Fibroblast of villous mesenchyme (primary cell): ENCODE data around the gene SHROOM1. TPM values are rescaled to one million over a fixed set of nuclear protein-coding genes. Genes with fewer than 3 reads are reported as not detected.

Source experiments
- DNase-seq: peaks from one replicate; pipeline ENCODE4 v3.0.0-alpha.2; 2010; ENCODE audit warnings: low read depth
- H3K4me3 ChIP-seq: 2 replicates; pipeline ENCODE4 v1.5.1; 2011; ENCODE audit warnings: low read depth, mild to moderate bottlenecking, low read length
- total RNA-seq: library from RNA; depleted of rRNA; stranded (reverse); fragments of >200 nt; gene quantifications from 2 replicates; pipeline ENCODE4 v1.2.3, GENCODE V29; 2012
- TF ChIP-seq, protein P1 (sequence below): IDR thresholded peaks from 2 replicates; pipeline ENCODE4 v1.5.1; 2012; ENCODE audit warnings: low read depth, mild to moderate bottlenecking, low read length; ENCODE audit not compliant: insufficient read depth

The SHROOM1 gene
- total RNA-seq, 1 donor: 6.5 TPM

DNA sequence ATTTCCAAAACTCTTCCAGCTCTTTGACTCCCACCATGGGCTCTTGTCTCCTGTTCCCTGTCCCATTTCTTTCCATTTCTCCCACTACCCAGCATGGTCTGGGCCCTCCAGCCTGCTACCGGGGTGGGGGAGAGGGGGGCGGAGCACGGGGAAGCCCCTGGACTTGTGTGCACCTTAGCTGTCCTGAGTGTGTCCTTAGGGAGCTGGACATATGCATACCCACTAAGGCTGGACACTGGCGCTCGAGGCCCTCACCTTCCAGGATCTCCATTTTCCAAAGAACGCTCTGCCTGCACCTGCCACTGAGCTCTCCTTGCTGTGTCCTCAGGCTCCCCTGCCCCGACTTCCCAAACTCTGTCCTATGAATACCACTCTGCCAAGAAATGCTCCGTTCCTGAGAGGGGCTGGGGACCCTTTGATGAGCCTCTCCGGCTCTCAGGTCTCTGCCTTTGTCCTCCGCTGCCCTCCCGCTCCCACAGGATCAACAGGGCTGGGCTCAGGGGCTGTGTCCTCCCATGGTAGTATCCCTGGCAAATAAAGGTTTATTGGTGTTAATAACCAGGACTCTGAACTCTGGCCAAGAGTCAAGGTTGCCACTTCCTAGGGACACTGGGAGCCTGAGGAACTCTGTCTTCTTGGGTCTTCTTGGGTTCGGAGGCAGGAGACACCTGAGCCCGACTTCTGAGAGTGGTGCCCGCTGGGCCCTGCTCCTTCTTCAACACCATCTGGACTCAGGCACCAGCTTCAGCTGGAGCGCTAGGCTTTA lies 831 bp upstream of the SHROOM1 start:
- peak overlapping the region; percentile 64 for H3K4me3 ChIP-seq
- TF ChIP-seq, protein P1, sequence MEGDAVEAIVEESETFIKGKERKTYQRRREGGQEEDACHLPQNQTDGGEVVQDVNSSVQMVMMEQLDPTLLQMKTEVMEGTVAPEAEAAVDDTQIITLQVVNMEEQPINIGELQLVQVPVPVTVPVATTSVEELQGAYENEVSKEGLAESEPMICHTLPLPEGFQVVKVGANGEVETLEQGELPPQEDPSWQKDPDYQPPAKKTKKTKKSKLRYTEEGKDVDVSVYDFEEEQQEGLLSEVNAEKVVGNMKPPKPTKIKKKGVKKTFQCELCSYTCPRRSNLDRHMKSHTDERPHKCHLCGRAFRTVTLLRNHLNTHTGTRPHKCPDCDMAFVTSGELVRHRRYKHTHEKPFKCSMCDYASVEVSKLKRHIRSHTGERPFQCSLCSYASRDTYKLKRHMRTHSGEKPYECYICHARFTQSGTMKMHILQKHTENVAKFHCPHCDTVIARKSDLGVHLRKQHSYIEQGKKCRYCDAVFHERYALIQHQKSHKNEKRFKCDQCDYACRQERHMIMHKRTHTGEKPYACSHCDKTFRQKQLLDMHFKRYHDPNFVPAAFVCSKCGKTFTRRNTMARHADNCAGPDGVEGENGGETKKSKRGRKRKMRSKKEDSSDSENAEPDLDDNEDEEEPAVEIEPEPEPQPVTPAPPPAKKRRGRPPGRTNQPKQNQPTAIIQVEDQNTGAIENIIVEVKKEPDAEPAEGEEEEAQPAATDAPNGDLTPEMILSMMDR: no peak
- DNase-seq: no peak

DNA sequence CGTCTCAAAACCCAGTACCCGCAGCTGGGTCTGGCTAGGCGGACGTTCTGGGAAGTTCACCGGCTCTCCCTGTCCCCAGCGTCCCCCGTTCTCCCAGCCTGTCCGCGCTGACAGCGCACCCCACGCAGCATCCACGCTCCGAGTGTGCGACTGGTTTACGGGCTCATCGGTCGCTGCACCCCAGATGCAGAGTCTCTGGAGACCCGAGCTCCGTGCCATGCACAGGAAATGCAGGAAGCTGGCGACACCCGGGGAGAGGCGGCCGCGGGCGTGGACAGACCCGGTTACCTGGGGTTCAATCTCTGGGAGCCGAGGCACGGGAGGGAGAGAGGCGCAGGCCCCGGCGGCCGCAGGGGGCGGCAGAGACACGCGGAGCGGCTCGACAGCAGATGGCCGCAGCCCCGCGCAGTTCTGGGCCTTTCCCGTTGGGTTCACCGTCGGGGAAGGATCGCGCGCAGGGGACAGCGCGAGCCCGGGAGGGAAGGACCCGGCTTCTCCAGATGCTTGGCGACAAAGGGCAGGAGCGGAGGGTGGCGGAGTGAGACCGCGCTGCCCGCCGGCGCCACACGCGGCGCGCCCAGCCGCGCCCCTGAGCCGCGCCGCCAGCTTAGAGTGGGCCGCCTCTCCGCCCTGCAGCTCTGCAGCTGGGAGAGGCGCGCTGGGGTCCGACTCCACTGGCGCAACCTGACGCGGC lies 558 bp downstream of the SHROOM1 start:
- peak overlapping the region; percentile 64 for H3K4me3 ChIP-seq
- DNase-seq: peak; percentile 65
- TF ChIP-seq, protein P1: peak; percentile 88

- H3K4me3 ChIP-seq: peak overlapping the region; percentile 64
- TF ChIP-seq, protein P1: no peak
- DNase-seq: no peak
Measured at GRCh38 chr5:132828846-132829494, 1.5 kb downstream of the SHROOM1 start.

- H3K4me3 ChIP-seq: no peak overlapping the region
- TF ChIP-seq, protein P1: no peak
- DNase-seq: no peak
Measured at GRCh38 chr5:132827943-132828673, 2.3 kb downstream of the SHROOM1 start.

- H3K4me3 ChIP-seq: no peak overlapping the region
- TF ChIP-seq, protein P1: no peak
- DNase-seq: no peak
Measured at GRCh38 chr5:132826424-132827082, 3.9 kb downstream of the SHROOM1 start.

- TF ChIP-seq, protein P1: no peak
- no peak for DNase-seq
- no peak overlapping the region for H3K4me3 ChIP-seq
Measured at GRCh38 chr5:132825834-132826391, 4.5 kb downstream of the SHROOM1 start.
